ENCODE results near the gene RASA4B. TPM values are rescaled to one million over a fixed set of nuclear protein-coding genes. Genes with fewer than 3 reads are reported as not detected.

The RASA4B gene
- total RNA-seq, 1 donor from 2014 or later: 2.6 TPM

- no peak for DNase-seq (ENCODE audit: low read depth in 2 of 2)
Observed at GRCh38 chr7:102454468-102454867, 63.1 kb downstream of the RASA4B start.

DNA sequence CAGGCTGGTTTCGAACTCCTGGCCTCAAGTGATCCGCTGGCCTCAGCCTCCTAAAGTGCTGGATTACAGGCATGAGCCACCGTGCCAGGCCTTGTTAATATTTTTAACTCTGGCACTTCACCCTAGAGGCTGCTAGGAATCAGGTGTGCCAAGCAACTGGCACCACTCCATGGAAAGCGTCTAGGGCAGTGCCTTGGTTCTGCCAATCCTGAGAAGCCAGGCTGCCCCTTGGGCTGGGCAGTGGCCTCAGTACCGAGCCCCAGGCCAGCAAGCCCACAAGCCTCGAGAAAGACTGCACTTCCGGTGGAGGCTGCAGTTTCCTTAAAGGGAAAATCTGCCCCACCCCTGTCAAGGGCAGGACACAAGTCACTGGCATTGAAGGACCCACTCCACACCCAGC, 64.3 kb downstream of the RASA4B start:
- no peak for DNase-seq (ENCODE audit: low read depth in 2 of 2)

GRCh38 chr7:102452451-102452850, 65.1 kb downstream of the RASA4B start:
- DNase-seq (ENCODE audit: low read depth in 2 of 2): no peak

GRCh38 chr7:102451371-102452054, 66.1 kb downstream of the RASA4B start:
- peak in 1 of 2 donors; percentile 48 for DNase-seq (ENCODE audit: low read depth in 2 of 2)

GRCh38 chr7:102450242-102450641, 67.3 kb downstream of the RASA4B start:
- peak in 1 of 2 donors; percentile 25 for DNase-seq (ENCODE audit: low read depth in 2 of 2)

DNA sequence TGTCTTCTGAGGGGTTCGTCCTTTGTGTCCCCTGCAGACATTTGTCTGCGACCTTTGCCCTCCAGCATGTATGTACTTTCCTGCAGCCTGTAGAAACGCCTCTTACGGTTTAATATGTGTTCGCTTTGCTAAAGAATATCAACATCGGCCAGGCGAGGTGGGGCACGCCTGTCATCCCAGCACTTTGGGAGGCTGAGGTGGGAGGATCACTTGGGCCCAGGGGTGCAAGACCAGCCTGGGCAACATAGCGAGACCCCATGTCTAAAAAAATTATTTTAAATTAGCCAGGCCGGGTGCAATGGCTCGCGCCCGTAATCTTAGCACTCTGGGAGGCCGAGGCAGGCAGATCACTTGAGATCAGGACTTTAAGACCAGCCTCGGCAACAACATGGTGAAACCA, 68.4 kb downstream of the RASA4B start:
- DNase-seq (ENCODE audit: low read depth in 2 of 2): no peak

DNA sequence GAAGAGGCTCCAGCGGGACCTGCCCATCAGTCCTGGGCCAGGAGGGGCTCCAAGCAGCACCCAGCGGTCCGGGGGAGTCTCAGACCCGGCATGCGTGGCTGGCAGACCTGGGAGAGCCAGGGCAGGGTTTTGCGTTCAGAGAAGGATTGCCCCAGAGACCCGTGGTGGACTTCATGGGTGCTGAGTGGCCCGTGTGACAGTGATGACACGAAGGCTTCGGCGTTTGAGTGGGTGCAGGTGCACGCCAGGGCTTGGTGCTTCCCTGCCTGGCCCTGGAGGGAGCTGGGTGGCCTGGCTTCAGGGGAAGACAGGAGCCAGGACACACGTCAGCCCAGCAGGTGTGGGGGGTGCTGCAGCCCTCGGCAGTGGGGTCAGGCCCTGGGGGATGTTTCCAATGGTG, 70.3 kb downstream of the RASA4B start:
- no peak for DNase-seq (ENCODE audit: low read depth in 2 of 2)

DNA sequence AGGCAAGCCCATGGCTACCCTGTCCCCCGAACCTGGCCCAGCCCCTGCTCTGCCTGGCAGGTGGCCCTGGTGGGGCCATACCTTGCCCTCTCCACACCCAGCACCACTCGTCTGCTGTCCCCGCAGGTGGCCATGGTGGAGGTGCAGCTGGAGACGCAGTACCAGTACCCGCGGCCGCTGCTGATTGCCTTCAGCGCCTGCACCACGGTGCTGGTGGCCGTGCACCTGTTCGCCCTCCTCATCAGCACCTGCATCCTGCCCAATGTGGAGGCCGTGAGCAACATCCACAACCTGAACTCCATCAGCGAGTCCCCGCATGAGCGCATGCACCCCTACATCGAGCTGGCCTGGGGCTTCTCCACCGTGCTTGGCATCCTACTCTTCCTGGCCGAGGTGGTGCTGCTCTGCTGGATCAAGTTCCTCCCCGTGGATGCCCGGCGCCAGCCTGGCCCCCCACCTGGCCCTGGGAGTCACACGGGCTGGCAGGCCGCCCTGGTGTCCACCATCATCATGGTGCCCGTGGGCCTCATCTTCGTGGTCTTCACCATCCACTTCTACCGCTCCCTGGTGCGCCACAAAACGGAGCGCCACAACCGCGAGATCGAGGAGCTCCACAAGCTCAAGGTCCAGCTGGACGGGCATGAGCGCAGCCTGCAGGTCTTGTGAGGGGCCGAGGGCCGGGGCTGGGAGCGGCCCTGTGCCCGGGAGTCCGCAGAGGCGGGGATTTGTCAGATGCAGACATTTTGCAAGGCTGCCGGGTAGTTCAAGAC, 71.0 kb downstream of the RASA4B start:
- DNase-seq (ENCODE audit: low read depth in 2 of 2): no peak

DNA sequence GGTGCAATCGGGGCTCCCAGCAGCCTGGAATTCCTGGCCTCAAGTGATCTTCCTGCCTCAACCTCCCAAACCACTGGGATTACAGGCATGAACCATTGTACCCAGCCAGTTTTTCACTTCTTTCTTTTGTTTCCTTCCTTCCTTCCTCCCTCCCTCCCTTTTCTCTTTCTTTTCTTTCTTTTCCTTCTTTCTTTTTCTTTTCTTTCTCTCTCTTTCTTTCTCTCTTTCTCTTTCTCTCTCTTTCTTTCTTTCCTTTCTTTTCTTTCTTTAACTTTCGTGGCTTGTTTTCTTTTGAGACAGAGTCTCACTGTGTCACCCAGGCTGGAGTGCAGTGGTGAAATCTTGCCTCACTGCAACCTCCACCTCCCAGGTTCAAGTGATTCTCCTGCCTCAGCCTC, 71.9 kb downstream of the RASA4B start:
- no peak for DNase-seq (ENCODE audit: low read depth in 2 of 2)

GRCh38 chr7:102444961-102445673, 72.5 kb downstream of the RASA4B start:
- DNase-seq (ENCODE audit: low read depth in 2 of 2): no peak

DNA sequence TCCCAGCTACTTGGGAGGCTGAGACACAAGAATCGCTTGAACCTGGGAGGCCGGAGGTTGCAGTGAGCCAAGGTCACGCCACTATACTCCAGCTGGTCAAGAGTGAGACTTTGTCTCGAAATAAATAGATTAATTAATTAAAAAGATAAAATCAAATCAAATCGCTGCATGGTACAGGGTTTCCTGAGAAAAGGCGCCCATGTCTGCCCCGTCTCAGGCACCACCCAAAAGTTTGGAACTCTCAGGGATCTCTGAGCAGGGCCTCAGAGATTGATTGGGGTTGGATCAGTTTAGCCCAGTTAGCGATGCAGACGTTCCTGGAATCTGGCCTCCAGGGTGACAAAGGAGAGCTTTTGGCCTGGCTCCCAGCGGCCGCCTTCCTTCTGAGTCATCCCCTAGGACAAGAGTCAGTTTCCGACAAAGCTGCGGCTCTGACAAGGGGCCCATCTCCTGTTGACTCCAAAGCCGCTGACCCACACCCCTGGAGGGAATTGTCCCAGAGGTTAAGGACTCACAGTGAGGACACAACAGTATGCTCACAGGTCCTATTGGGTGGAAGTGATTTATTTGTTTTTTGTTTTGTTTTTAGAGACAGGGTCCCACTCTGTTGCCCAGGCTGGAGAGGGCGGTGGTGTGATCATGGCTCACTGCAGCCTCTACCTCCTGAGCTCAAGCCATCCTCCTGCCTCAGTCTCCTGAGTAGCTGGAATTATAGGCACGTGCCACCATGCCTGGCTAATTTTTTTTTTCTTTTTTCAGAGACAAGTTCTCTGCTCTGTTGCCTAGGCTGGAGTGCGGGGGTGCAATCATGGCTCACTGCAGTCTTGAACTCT, 77.4 kb downstream of the RASA4B start:
- DNase-seq (ENCODE audit: low read depth in 2 of 2): peak; percentile 37 to 95

DNA sequence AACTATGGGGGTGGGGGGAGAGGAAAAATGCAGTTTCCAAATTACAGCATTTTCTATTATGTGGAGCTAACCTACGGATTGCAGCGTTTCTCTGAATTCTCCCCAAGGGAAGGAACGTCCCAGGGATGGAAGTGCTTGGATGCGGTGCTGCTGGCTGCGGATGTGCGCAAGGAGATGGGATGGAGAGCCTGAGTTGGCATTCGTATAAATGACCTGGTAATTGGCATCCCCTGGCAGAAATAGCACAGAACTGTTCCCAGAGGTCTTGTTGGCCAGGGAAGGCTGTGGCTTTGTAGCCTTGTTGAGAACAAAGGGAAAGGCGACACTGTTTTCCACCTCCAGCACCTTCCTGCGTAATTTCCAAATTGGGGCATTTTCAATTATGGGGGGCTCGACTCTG, 81.5 kb downstream of the RASA4B start:
- DNase-seq (ENCODE audit: low read depth in 2 of 2): no peak

GRCh38 chr7:102434039-102434486, 83.5 kb downstream of the RASA4B start:
- DNase-seq (ENCODE audit: low read depth in 2 of 2): no peak

DNA sequence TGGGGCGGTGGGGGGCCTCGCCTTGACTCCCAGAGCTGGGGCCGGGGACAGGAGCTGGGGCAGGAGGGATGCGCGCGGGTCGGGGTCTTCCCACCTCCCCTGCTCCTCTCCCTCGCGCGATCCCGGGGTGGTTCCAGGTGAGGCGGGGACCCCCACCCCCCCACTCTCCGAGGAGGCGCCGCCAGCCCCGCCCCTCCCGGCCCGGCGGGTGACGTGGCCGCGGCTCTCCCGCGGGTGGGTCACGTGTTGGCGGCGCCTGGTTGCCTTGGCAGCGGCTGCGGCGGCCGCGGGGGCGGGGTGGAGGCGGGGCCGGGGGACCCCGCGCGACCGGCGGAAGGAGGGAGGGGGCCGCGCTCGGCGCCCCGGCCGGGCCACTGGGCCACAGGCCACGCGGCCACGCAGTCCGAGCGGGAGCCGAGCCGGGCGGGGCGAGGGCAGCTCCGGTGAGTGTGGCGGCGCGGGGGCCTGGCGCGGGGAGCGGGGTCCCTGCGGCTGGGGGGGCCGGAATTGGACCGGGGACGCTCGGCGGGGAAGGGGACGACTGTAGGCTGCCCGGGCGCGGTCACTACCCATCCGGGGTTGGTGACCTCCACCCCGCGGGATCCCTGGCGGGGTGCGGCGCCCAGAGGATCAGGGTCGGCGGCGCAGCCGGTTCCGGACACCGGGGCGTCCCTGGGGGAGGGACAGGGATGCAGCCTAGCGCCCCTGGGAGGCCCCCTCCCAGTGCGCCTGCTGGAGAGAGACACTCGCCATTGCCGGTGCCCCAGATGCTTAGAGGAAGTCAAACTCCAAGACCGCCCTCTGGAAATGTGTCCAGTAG, 84.1 kb downstream of the RASA4B start, which contains the start of gene ORAI2:
ORAI2 (plus strand) TSS at position 357 of the 820 bp plus-strand sequence. CDS start 5,382 bp downstream, outside the sequence.
- peak; percentile 36 to 75 for DNase-seq (ENCODE audit: low read depth in 2 of 2)

Other genes with a start within 250 kb of the RASA4B start
- gene SH2B2, start 230.9 kb downstream of the RASA4B start, total RNA-seq: 0.51 and 0.76 TPM in 2 replicates
- gene SPDYE6, start 161.3 kb downstream of the RASA4B start, total RNA-seq: not detected in 2 replicates
- 8.0 and 10.6 TPM in 2 replicates for gene PRKRIP1, start 121.4 kb downstream of the RASA4B start, total RNA-seq
- 57.9 and 106 TPM in 2 replicates for gene ORAI2, start 84.2 kb downstream of the RASA4B start, total RNA-seq
- 8.1 and 13.0 TPM in 2 replicates for gene ALKBH4, start 52.9 kb downstream of the RASA4B start, total RNA-seq
- 19.5 and 24.1 TPM in 2 replicates for gene LRWD1, start 52.8 kb downstream of the RASA4B start, total RNA-seq
- gene POLR2J, start 38.9 kb downstream of the RASA4B start, total RNA-seq: 26.2 and 32.1 TPM in 2 replicates
- gene UPK3BL2, start 25.9 kb upstream of the RASA4B start, total RNA-seq: 0.90 and 2.3 TPM in 2 replicates
- not detected in 2 replicates for gene SPDYE2, start 33.4 kb upstream of the RASA4B start, total RNA-seq
- 16.9 and 25.2 TPM in 2 replicates for gene POLR2J3, start 54.8 kb upstream of the RASA4B start, total RNA-seq
- gene RASA4, start 99.0 kb upstream of the RASA4B start, total RNA-seq: 6.7 and 13.1 TPM in 2 replicates
- 2.4 and 8.9 TPM in 2 replicates for gene UPK3BL1, start 125.0 kb upstream of the RASA4B start, total RNA-seq
- not detected in 2 replicates for gene SPDYE2B, start 132.5 kb upstream of the RASA4B start, total RNA-seq
- 1.2 and 2.4 TPM in 2 replicates for gene POLR2J2, start 153.9 kb upstream of the RASA4B start, total RNA-seq
- 4.6 and 4.9 TPM in 2 replicates for gene FAM185A, start 231.2 kb upstream of the RASA4B start, total RNA-seq

All from dermis microvascular lymphatic vessel endothelial cell (primary cell).